GM18909 (cell line): ENCODE results near the gene CYB5B.

Experiments used
- ATAC-seq: cut with Tn5 transposase; IDR thresholded peaks from one replicate; pipeline ENCODE4 v1.9.1; 2021; ENCODE audit warnings: mild to moderate bottlenecking; ENCODE audit not compliant: unreplicated experiment, poor library complexity

The CYB5B gene

DNA sequence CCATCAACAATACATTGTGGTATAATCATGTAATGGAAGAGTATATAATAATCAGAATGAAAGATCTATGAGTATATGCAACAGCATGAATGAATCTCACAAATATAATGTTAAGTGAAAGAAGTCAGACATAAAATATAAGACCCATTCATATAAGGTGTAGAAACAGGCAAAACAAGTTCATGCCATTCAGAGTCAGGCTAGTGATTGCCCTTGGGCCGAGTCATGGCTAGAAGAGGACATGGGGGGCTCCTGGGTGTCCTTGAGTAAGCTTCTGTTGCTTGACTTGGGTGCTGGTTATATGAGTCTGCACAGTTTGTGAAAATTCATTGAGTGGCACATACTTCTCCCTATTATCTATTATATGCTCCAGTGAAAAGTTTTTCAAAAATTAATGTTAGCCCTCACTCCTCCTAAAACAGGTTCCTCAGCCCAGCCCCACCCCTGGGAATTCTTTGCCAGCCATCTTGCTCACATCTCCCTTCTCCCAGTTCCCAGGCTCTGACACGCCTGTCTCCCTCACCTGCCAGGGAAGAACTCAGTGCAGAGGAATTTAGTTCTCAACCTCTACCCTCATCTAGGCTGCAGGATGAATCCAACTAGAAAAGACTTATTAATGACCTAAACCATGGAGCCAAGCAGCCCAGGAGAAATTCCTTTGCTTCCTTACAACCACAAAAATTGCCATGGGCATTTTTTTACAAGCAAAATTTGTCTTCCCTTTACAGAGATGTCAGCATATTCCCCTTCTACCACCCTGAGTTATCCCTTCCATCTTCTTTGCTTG, 89.0 kb downstream of the CYB5B start:
- ATAC-seq: no peak

DNA sequence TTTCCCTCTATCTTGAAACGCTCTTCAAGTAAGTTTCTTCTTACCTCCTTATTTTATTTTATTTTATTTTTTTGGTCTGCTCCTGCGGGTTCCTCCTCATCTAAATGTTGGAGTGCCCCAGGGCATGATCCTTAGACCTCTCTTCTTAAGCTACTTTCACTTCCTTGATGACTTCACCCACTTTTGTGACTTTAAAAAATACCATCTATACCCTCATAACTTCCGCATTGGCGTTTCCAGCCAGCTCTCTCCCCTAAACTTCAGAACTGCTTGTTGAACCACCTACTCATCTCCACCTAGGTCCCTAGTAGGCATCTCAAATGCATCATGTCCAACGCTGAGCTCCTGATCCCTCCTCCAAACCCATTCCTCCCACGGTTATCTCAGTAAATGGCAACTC, 89.9 kb downstream of the CYB5B start:
- no peak for ATAC-seq
